B cell (primary cell): ENCODE data around the gene ACAN. TPM values are rescaled to one million over a fixed set of nuclear protein-coding genes. Genes with fewer than 3 reads are reported as not detected.

ENCODE experiments used
- ATAC-seq: fragments of 200-7000 bp; cut with Tn5 transposase; one replicate; pipeline ENCODE4 v1.10.0; 2021; ENCODE audit warnings: low read depth, mild to moderate bottlenecking, moderate number of reproducible peaks, moderate library complexity
- CTCF ChIA-PET: fragments of 350-600 bp; sonication (Branson Sonifier 250); formaldehyde crosslinking; loops from one replicate; lab custom pipeline; 2021; ENCODE audit warnings: antibody characterized with exemption, inconsistent platforms; lab: Charles Lee
- POLR2A ChIA-PET: fragments of 350-600 bp; sonication (Branson Sonifier 250); formaldehyde crosslinking; loops from one replicate; lab custom pipeline; 2021; ENCODE audit warnings: antibody characterized with exemption; lab: Charles Lee
- DNase-seq: peaks from one replicate; pipeline ENCODE4 v3.0.0; 2013
- H2AFZ ChIP-seq: 2 replicates; pipeline ENCODE4 v1.6.1; 2012; ENCODE audit warnings: mild to moderate bottlenecking, low read depth, low read length; ENCODE audit not compliant: insufficient read depth, poor library complexity, severe bottlenecking
- H3K27ac ChIP-seq, 2 donors: 1 replicate in 1 of 2; 2 replicates in 1 of 2; pipeline ENCODE4 v1.5.1; 2012 to 2013; ENCODE audit warnings: low read length in 2 of 2, mild to moderate bottlenecking in 2 of 2, moderate library complexity in 1 of 2
- H3K27me3 ChIP-seq, 4 experiments: fragments of 200-600 bp in 1 of 4; sonication (generic) in 1 of 4; replicated peaks in 1 of 4; 1 replicate in 2 of 4; 2 replicates in 2 of 4; pipeline versions ENCODE4 v1.6.1 to v1.7.0; 2013 to 2016; ENCODE audit warnings: low read length in 3 of 4, mild to moderate bottlenecking in 2 of 4, mixed read lengths in 1 of 4, moderate library complexity in 1 of 4; ENCODE audit not compliant: insufficient read depth in 4 of 4, control insufficient read depth in 3 of 4; ENCODE audit errors: control extremely low read depth in 1 of 4
- H3K36me3 ChIP-seq, 2 experiments: replicated peaks in 1 of 2; 1 replicate in 1 of 2; 2 replicates in 1 of 2; pipeline versions ENCODE4 v1.6.1 to v1.7.1; 2013; ENCODE audit warnings: low read length in 1 of 2; ENCODE audit not compliant: insufficient read depth in 2 of 2, control insufficient read depth in 1 of 2; ENCODE audit errors: control extremely low read depth in 1 of 2, extremely low read depth in 1 of 2
- H3K4me1 ChIP-seq, 2 donors: fragments of 200-600 bp in 1 of 2; sonication (generic) in 1 of 2; 1 replicate in 1 of 2; 2 replicates in 1 of 2; pipeline versions ENCODE4 v1.5.1 to v1.6.1; 2013 to 2017; ENCODE audit warnings: low read length in 2 of 2; ENCODE audit not compliant: control insufficient read depth in 2 of 2, insufficient read depth in 2 of 2
- H3K4me2 ChIP-seq: replicated peaks from 2 replicates; pipeline ENCODE3; 2012; ENCODE audit warnings: mild to moderate bottlenecking, low read depth, low read length; ENCODE audit not compliant: poor library complexity, severe bottlenecking
- H3K4me3 ChIP-seq, 5 experiments: fragments of 200-600 bp in 1 of 5; sonication (generic) in 1 of 5; 1 replicate in 3 of 5; 2 replicates in 2 of 5; pipeline versions ENCODE4 v1.5.1 to v1.7.0; 2011 to 2016; ENCODE audit warnings: low read length in 4 of 5, mild to moderate bottlenecking in 4 of 5, low read depth in 2 of 5, control low read depth in 1 of 5, moderate library complexity in 1 of 5; ENCODE audit not compliant: insufficient read depth in 1 of 5; ENCODE audit errors: control extremely low read depth in 1 of 5, extremely low read depth in 1 of 5
- H3K79me2 ChIP-seq: fragments of 200-600 bp; sonication (generic); one replicate; pipeline ENCODE4 v1.6.0; 2016; ENCODE audit warnings: low read length; ENCODE audit not compliant: control insufficient read depth, insufficient read depth
- H3K9ac ChIP-seq: fragments of 200-600 bp; sonication (generic); 2 replicates; pipeline ENCODE4 v1.6.1; 2017; ENCODE audit warnings: mild to moderate bottlenecking, low read length, moderate library complexity
- H3K9me3 ChIP-seq, 3 donors: one replicate each; pipeline versions ENCODE4 v1.6.1 to v1.7.1; 2013; ENCODE audit warnings: low read length in 2 of 3; ENCODE audit not compliant: control insufficient read depth in 2 of 3, insufficient read depth in 1 of 3; ENCODE audit errors: control extremely low read depth in 1 of 3
- H4K20me1 ChIP-seq: 2 replicates; pipeline ENCODE4 v1.6.0; 2012; ENCODE audit warnings: mild to moderate bottlenecking, low read length; ENCODE audit not compliant: insufficient read depth, control insufficient read depth, poor library complexity, severe bottlenecking
- H3K27ac Mint-ChIP-seq: one replicate; pipeline ENCODE4 v1.8.0; 2021; ENCODE audit warnings: mixed read lengths
- H3K27me3 Mint-ChIP-seq: one replicate; pipeline ENCODE4 v1.8.0; 2021; ENCODE audit warnings: mixed read lengths
- H3K4me1 Mint-ChIP-seq: one replicate; pipeline ENCODE4 v1.8.0; 2021; ENCODE audit warnings: mixed read lengths
- H3K4me3 Mint-ChIP-seq: one replicate; pipeline ENCODE4 v1.8.0; 2021; ENCODE audit warnings: mixed read lengths
- H3K9me3 Mint-ChIP-seq: one replicate; pipeline ENCODE4 v1.8.0; 2022; ENCODE audit warnings: mixed read lengths; ENCODE audit not compliant: insufficient read depth
- EZH2 ChIP-seq: IDR thresholded peaks from 2 replicates; pipeline ENCODE4 v1.6.1; 2012; ENCODE audit warnings: borderline replicate concordance, low read depth, mild to moderate bottlenecking, moderate library complexity, low read length; ENCODE audit not compliant: insufficient read depth, poor library complexity, severe bottlenecking
- WGBS: methylation state at CpG from one replicate; pipeline ENCODE4 v1.1.5; 2013; ENCODE audit warnings: missing lambda C conversion rate; ENCODE audit not compliant: insufficient coverage; 5-methylcytosine and 5-hydroxymethylcytosine counted together
- intact Hi-C: fragments of 100-400 bp; cut with micrococcal nuclease; formaldehyde crosslinking; loops from one replicate; pipeline ENCODE4 v1.10.0; 2022
- polyA plus RNA-seq: library from polyadenylated mRNA; depleted of rRNA; stranded (reverse); fragments of >200 nt; gene quantifications from 2 replicates; pipeline ENCODE4 v1.2.3, GENCODE V29; 2012
- total RNA-seq, 2 donors: library from RNA; stranded (reverse); fragments of 120-200 nt in 1 of 2; gene quantifications; 1 replicate in 1 of 2; 2 replicates in 1 of 2; pipeline versions ENCODE4 v1.2.3 to v1.2.4, GENCODE V29; 2013 to 2022
- TF ChIP-seq, protein P1 (sequence below): fragments of 200-600 bp; IDR thresholded peaks from one replicate; pipeline ENCODE4 v1.8.0; 2022; ENCODE audit warnings: antibody characterized with exemption, mild to moderate bottlenecking

Gene ACAN
- total and polyA plus RNA-seq, 2 donors (not counting 1 experiment from before 2014, with no cell fraction given): 0.01 TPM; not detected in 1

DNA sequence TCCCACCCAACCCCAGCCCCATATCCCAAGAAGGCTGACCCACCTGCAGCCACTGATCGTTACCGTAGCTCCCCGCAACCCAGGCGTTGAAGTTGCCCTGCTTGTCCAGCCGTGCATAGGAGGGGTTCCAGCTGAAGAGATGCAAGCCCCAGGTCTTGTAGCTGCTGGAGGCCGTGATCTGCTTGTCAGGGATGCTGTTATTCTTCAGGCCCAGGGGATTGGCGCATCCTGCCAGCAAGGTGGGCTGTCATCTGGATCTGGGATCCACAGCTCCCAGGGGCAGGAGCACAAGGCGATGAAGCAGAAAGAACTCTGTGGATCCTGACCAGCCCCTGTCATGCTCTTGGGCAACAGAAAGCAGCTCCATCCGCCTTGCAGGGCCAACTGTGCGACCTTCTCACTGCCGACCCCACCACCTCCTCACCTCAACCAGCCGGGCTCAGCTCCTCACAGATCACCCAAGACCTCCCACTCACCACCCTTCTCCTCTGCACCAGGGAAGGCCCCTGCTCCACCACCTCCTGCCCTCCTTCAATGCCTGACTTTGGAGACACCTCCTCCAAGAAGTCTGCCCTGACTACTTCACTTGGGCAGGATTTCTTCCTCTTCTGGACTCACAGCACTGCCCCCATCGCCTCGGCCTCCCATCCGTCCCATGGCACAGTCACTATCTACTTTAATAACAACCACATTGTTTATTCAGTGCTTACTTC, 98.4 kb downstream of the ACAN start:
- DNase-seq: no peak

DNA sequence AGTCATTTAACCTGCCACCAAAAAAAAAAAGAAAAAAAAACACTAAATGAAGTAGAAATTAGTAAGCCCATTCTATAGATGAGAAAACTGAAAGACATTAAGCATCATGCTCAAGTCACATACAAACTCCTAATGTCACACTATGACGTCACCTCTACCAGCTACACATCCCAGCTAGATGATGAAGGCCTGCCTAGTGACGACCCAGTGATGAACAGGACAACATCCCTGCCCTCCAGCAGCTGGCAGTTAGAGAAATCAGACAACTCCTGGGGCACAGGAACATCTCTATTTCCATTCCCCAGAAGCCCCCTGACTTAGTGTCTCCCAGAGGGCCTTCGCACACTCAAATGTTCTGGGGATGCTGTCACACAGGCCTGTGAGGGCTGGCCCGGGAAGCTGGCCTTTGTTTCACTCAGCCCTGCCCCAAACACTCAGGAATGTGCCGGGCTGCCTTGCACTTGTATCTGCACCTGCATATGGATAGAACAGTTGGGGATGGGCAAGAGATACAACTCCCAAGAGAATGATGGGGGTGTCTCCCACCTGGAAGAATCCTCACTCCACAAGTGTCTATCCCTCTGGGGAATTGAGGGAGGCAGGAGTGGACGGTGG, 99.1 kb downstream of the ACAN start:
- Histone ChIP-seq H3K79me2 (no peaks in the 10 kb centered on the region), H3K4me2 (no peak overlapping the region), H3K9me3 (no peaks in the 10 kb centered on the region), H3K27ac (no peak overlapping the region), H2AFZ (no peak overlapping the region), H3K36me3 (no peaks in the 10 kb centered on the region), H3K9ac (no peak overlapping the region), H3K4me3 (no peak overlapping the region), H3K27me3 (no peaks in the 10 kb centered on the region), H3K4me1 (peaks cover 3 to 8% of the 10 kb centered on the region in 2 donors), H4K20me1 (no peaks in the 10 kb centered on the region)
- H3K9me3 Mint-ChIP-seq: no peaks in the 10 kb centered on the region
- H3K4me1 Mint-ChIP-seq: peaks cover 9% of the 10 kb centered on the region
- POLR2A ChIA-PET: no interaction called here
- CTCF ChIA-PET: interaction anchor here (0.8 to 6.3 kb wide), 9 partner anchors 9 to 278 kb away, joined by 3 to 75 read pairs (median 9); partner anchors contain the start of gene HAPLN3
- intact Hi-C loops: no loop called here
- DNase-seq: no peak
- H3K4me3 Mint-ChIP-seq: no peak overlapping the region
- no peak for TF ChIP-seq EZH2
- TF ChIP-seq, protein P1, sequence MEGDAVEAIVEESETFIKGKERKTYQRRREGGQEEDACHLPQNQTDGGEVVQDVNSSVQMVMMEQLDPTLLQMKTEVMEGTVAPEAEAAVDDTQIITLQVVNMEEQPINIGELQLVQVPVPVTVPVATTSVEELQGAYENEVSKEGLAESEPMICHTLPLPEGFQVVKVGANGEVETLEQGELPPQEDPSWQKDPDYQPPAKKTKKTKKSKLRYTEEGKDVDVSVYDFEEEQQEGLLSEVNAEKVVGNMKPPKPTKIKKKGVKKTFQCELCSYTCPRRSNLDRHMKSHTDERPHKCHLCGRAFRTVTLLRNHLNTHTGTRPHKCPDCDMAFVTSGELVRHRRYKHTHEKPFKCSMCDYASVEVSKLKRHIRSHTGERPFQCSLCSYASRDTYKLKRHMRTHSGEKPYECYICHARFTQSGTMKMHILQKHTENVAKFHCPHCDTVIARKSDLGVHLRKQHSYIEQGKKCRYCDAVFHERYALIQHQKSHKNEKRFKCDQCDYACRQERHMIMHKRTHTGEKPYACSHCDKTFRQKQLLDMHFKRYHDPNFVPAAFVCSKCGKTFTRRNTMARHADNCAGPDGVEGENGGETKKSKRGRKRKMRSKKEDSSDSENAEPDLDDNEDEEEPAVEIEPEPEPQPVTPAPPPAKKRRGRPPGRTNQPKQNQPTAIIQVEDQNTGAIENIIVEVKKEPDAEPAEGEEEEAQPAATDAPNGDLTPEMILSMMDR: no peak
- no peaks in the 10 kb centered on the region for H3K27me3 Mint-ChIP-seq
- 78% methylated on average over 3 of the region's 6 CpGs for WGBS
- H3K27ac Mint-ChIP-seq: no peak overlapping the region
- no peak for ATAC-seq

More for the DNA sequence above, 98.4 kb downstream of the ACAN start:
- 93% methylated on average over 12 of the region's 15 CpGs for whole genome bisulfite sequencing
- Histone ChIP-seq H3K27ac (no peak overlapping the region), H3K36me3 (no peaks in the 10 kb centered on the region), H3K4me1 (peaks cover 3 to 12% of the 10 kb centered on the region in 2 donors), H4K20me1 (no peaks in the 10 kb centered on the region), H3K79me2 (no peaks in the 10 kb centered on the region), H3K27me3 (peaks cover 0 to 2% (median 0%) of the 10 kb centered on the region in 4 experiments), H3K9me3 (no peaks in the 10 kb centered on the region), H3K4me2 (no peak overlapping the region), H3K4me3 (no peak overlapping the region), H3K9ac (no peak overlapping the region), H2AFZ (no peak overlapping the region)
- no peaks in the 10 kb centered on the region for H3K9me3 Mint-ChIP-seq
- ChIA-PET CTCF (interaction anchor here (0.8 to 6.3 kb wide), 8 partner anchors 8 to 277 kb away, joined by 3 to 75 read pairs (median 8); partner anchors contain the start of gene HAPLN3), POLR2A (no interaction called here)
- peaks cover 11% of the 10 kb centered on the region for H3K4me1 Mint-ChIP-seq
- H3K4me3 Mint-ChIP-seq: no peak overlapping the region
- no peak for ATAC-seq
- no peak for TF ChIP-seq EZH2
- intact Hi-C loops: no loop called here
- no peak overlapping the region for H3K27ac Mint-ChIP-seq
- no peaks in the 10 kb centered on the region for H3K27me3 Mint-ChIP-seq
